COLO668 (cell line): ENCODE results near the gene GLI3.

Source experiments
- DNase-seq: peaks from one replicate; lab custom pipeline; 2025; ENCODE audit not compliant: unreplicated experiment; lab: John Stamatoyannopoulos, UW

Gene GLI3

GRCh38 chr7:42085531-42085930 lies 151.5 kb downstream of the GLI3 start:
- DNase-seq, result no peak

GRCh38 chr7:42084263-42084662 lies 152.7 kb downstream of the GLI3 start:
- DNase-seq, result no peak

GRCh38 chr7:42083284-42083683 lies 153.7 kb downstream of the GLI3 start:
- DNase-seq, result no peak

- no peak for DNase-seq
Observed at GRCh38 chr7:42082144-42082543, 154.9 kb downstream of the GLI3 start.

GRCh38 chr7:42081671-42082070 lies 155.3 kb downstream of the GLI3 start:
- DNase-seq, result no peak

GRCh38 chr7:42080841-42081586 lies 156.0 kb downstream of the GLI3 start:
- no peak for DNase-seq

- DNase-seq, result no peak
Observed at GRCh38 chr7:42077271-42078135, 159.5 kb downstream of the GLI3 start.

GRCh38 chr7:42076870-42077269 lies 160.1 kb downstream of the GLI3 start:
- DNase-seq, result no peak

GRCh38 chr7:42075418-42075817 lies 161.6 kb downstream of the GLI3 start:
- no peak for DNase-seq

- DNase-seq, result no peak
Observed at GRCh38 chr7:42074076-42074475, 162.9 kb downstream of the GLI3 start.

- no peak for DNase-seq
Observed at GRCh38 chr7:42071372-42072261, 165.4 kb downstream of the GLI3 start.

GRCh38 chr7:42070068-42070467 lies 166.9 kb downstream of the GLI3 start:
- no peak for DNase-seq

GRCh38 chr7:42069590-42069989 lies 167.4 kb downstream of the GLI3 start:
- DNase-seq, result no peak

GRCh38 chr7:42068554-42069280 lies 168.3 kb downstream of the GLI3 start:
- no peak for DNase-seq

GRCh38 chr7:42065942-42066341 lies 171.1 kb downstream of the GLI3 start:
- no peak for DNase-seq

GRCh38 chr7:42065015-42065414 lies 172.0 kb downstream of the GLI3 start:
- no peak for DNase-seq

GRCh38 chr7:42064534-42064933 lies 172.5 kb downstream of the GLI3 start:
- no peak for DNase-seq

GRCh38 chr7:42059275-42059674 lies 177.7 kb downstream of the GLI3 start:
- no peak for DNase-seq

- DNase-seq, result no peak
Observed at GRCh38 chr7:42057331-42057730, 179.7 kb downstream of the GLI3 start.

- no peak for DNase-seq
Observed at GRCh38 chr7:42055171-42055570, 181.8 kb downstream of the GLI3 start.

- DNase-seq, result no peak
Observed at GRCh38 chr7:42053834-42054233, 183.2 kb downstream of the GLI3 start.
